Activated naive CD8-positive, alpha-beta T cell treated with anti-CD3 and anti-CD28 coated beads for 36 hours (primary cell): ENCODE results near the gene SLC41A3. TPM values are rescaled to one million over a fixed set of nuclear protein-coding genes. Genes with fewer than 3 reads are reported as not detected.
"Not testable (repeated sequence)": the region's sequence is repeated elsewhere in the genome, so short reads cannot be mapped to it uniquely, and the experiment has no call there.

Experiments
- DNase-seq: peaks from one replicate; pipeline ENCODE4 v3.0.0; 2021
- H3K27ac Mint-ChIP-seq: one replicate; pipeline ENCODE4 v1.8.0; 2022; ENCODE audit warnings: mild to moderate bottlenecking, moderate library complexity, mixed read lengths
- H3K27me3 Mint-ChIP-seq: one replicate; pipeline ENCODE4 v1.8.0; 2022; ENCODE audit warnings: mild to moderate bottlenecking, mixed read lengths
- H3K36me3 Mint-ChIP-seq: one replicate; pipeline ENCODE4 v1.8.0; 2021; ENCODE audit warnings: mild to moderate bottlenecking, mixed read lengths
- H3K4me1 Mint-ChIP-seq: one replicate; pipeline ENCODE4 v1.8.0; 2021; ENCODE audit warnings: mixed read lengths
- H3K4me3 Mint-ChIP-seq: one replicate; pipeline ENCODE4 v1.8.0; 2022; ENCODE audit warnings: mild to moderate bottlenecking, moderate library complexity, mixed read lengths
- H3K9me3 Mint-ChIP-seq: one replicate; pipeline ENCODE4 v1.8.0; 2022; ENCODE audit warnings: mixed read lengths
- total RNA-seq, 2 experiments: library from RNA; stranded (reverse); gene quantifications; one replicate each; pipeline ENCODE4 v1.2.3, GENCODE V29; 2021

SLC41A3 gene
- total RNA-seq, 2 experiments from 2014 or later: 26.6 to 30.7 TPM

DNA sequence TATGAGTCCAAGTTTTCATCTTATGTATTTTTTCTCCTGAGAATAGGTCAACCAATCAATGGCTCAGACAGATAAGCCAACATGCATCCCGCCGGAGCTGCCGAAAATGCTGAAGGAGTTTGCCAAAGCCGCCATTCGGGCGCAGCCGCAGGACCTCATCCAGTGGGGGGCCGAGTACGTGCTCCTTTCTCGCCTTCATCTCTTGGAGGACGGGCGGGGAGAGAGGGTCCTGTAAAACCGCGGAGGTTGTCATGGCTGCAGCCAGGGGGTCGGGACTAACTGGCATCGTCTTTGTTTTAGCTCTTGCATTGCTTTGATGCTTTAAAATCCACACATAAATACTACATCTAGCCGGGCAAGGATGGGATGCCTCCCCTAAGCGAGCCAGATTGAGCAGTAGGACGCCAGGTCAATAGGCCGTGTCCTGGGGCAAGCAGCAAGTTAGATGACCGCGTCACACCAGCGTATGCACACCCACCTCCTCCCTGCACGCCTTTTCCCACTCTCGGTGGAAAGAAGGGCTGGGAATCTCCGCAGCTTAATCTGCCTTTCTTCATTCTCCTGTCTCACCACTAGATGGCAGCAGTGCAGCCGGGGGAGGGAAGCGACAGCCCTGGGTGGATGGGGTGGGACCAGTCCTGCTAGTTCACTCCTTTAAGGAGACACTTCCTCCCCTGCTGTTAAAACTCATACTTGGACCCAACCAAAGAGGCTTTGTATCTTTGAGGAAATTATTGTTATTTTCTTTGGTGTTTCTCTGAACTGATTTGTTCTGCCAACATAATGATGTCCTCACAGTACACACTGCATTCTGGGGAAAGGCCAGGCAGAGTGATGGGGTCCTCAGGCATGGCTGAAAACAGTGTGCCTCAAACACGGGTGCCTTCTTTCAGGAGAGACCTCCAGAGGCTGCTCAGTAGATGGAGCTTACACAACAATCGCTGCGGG lies 111.7 kb downstream of the SLC41A3 start:
- peaks cover 22% of the 10 kb centered on the region for H3K27me3 Mint-ChIP-seq
- H3K4me1 Mint-ChIP-seq, H3K27ac Mint-ChIP-seq, H3K9me3 Mint-ChIP-seq, H3K36me3 Mint-ChIP-seq: not testable (repeated sequence)
- peak; percentile 21 for DNase-seq
- peak overlapping the region; percentile 61 for H3K4me3 Mint-ChIP-seq

DNA sequence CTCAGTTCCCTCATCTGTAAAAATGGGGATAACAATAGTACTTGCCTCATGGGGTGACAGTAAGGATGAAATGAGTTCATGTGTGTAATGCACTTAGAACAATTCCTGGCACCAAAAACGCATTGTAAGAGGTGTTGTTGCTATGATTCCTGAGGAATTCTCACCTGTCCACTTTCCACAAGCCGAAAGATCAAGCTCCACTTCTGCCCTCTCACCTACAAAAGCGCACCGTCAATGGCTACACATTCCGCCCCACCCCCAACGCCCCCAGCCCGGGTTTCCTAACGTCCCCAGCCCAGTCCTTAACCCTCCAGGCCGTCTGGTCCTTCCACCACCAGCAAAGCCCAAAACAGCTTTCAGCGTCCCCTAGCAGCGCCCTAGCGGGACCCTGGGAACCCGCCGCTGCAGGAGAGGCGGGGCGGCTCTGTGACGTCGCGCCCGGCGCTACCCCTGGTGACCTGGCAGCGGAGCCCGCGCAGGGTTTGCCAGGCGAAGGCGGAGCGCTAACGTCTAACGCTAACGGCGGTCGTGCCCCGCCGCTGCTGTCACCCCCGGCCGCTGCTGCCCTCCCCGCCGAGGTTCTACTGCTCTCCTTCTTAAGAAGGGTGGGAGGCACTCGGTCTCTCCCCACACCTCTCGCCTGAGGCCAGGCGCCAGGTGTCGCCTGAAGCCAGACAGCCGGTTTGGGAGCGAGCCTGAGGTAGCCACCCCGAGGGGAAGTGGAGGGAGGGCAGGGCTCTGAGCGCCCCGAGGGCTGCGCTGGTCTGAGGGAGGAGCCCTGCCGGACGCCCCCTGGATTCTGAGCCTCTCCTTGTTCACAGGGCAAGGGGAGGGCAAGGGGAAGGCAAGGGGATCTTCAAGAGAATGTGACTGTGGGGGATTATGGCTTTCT lies 115.0 kb downstream of the SLC41A3 start, which contains the start of gene ROPN1B:
Gene ROPN1B, plus strand, starts transcription at position 478 of the 892 bp plus-strand sequence. CDS start 2,877 bp downstream, outside the sequence.
- not testable (repeated sequence) for H3K9me3 Mint-ChIP-seq, DNase-seq, H3K36me3 Mint-ChIP-seq, H3K4me1 Mint-ChIP-seq, H3K27ac Mint-ChIP-seq
- Mint-ChIP-seq H3K4me3 (peak within 1 kb of the TSS; percentile 33), H3K27me3 (peaks cover 26% of the 10 kb centered on the region)

DNA sequence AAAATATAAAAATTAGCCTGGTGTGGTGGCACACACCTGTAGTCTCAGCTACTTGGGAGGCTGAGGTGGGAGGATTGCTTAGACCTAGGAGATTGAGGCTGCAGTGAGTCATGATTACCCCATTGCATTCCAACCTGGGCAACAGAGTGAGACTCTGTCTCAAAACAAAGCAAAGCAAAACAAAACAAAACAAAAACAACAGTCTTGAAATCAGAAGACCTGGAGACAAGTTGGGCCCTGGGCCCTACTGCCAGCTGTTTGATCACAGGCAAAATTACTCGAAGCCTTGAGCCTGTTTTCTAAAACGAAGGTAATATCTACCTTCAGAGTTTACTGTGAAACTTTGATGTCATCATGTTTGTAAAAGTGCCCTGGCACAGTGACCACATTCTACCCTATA lies 115.8 kb downstream of the SLC41A3 start:
- H3K4me1 Mint-ChIP-seq, H3K36me3 Mint-ChIP-seq, DNase-seq, H3K27ac Mint-ChIP-seq, H3K9me3 Mint-ChIP-seq, H3K4me3 Mint-ChIP-seq: not testable (repeated sequence)
- H3K27me3 Mint-ChIP-seq: peaks cover 26% of the 10 kb centered on the region

GRCh38 chr3:125967156-125967555 lies 116.8 kb downstream of the SLC41A3 start:
- H3K4me3 Mint-ChIP-seq: no peak overlapping the region
- peaks cover 23% of the 10 kb centered on the region for H3K27me3 Mint-ChIP-seq
- no peak overlapping the region for H3K27ac Mint-ChIP-seq
- peaks cover 4% of the 10 kb centered on the region for H3K4me1 Mint-ChIP-seq
- H3K9me3 Mint-ChIP-seq: no peaks in the 10 kb centered on the region
- no peak for DNase-seq
- H3K36me3 Mint-ChIP-seq: no peaks in the 10 kb centered on the region

GRCh38 chr3:125965505-125965904 lies 118.4 kb downstream of the SLC41A3 start:
- DNase-seq: no peak
- Mint-ChIP-seq H3K36me3 (no peaks in the 10 kb centered on the region), H3K27me3 (peaks cover 10% of the 10 kb centered on the region), H3K4me3 (no peak overlapping the region), H3K4me1 (no peaks in the 10 kb centered on the region), H3K27ac (no peak overlapping the region), H3K9me3 (no peaks in the 10 kb centered on the region)

- not testable (repeated sequence) for DNase-seq, H3K4me3 Mint-ChIP-seq, H3K9me3 Mint-ChIP-seq, H3K4me1 Mint-ChIP-seq, H3K36me3 Mint-ChIP-seq, H3K27ac Mint-ChIP-seq
- peaks cover 14% of the 10 kb centered on the region for H3K27me3 Mint-ChIP-seq
These were observed 120.1 kb downstream of the SLC41A3 start for GRCh38 chr3:125963834-125964233.

GRCh38 chr3:125961289-125961589 lies 122.7 kb downstream of the SLC41A3 start:
- Mint-ChIP-seq H3K36me3 (no peaks in the 10 kb centered on the region), H3K9me3 (peaks cover 2% of the 10 kb centered on the region)

DNA sequence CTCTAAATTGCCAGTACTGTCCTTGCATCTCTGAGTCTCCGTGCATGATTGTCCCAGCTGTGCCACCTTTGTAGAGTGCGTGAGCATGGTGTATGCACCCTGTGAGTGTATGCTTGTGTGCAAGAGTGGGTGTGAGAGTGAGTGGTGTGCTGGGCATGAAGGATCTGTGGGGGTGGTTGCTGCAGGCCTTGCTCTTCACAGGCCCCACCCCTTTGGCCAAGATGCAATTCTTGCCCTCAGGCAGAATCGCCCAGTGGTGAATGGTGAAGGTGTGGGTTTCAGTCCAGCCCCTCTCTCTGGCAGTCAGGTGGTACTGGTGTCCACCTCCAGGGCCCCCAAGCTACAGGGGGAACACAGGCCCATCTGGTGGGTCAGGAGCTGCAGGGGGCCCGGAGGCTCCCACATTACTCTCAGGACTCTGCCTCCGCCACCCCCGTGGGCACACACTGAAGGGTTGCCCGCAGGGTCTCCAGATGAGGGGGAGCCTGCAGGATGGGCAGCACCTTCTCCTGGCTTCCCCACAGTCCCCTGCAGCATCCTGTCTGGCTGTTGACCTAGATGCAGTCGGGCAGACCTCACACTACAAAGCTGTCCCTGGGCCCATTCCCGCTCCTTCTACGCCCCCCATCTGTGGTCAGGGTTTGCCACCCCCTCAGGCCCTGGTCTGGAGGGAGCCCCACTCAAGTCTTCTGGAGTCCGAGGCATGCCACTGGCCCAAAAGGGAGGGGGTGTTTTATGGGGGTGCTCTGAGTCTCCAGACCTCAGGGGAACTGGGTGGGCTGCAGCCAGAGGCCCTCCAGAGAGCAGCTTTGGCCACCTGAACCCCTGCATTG lies 123.3 kb downstream of the SLC41A3 start:
- no peak for DNase-seq
- no peak overlapping the region for H3K27ac Mint-ChIP-seq
- peaks cover 33% of the 10 kb centered on the region for H3K27me3 Mint-ChIP-seq
- no peak overlapping the region for H3K4me3 Mint-ChIP-seq
- peaks cover 2% of the 10 kb centered on the region for H3K9me3 Mint-ChIP-seq
- no peaks in the 10 kb centered on the region for H3K36me3 Mint-ChIP-seq
- H3K4me1 Mint-ChIP-seq: no peaks in the 10 kb centered on the region

More at GRCh38 chr3:125961289-125961589, 122.7 kb downstream of the SLC41A3 start:
- Mint-ChIP-seq H3K4me3 (no peak overlapping the region), H3K27ac (no peak overlapping the region), H3K4me1 (no peaks in the 10 kb centered on the region), H3K27me3 (peaks cover 28% of the 10 kb centered on the region)
- DNase-seq: no peak

- Mint-ChIP-seq H3K36me3 (no peaks in the 10 kb centered on the region), H3K27ac (no peak overlapping the region), H3K4me3 (no peak overlapping the region), H3K4me1 (no peaks in the 10 kb centered on the region), H3K27me3 (peaks cover 40% of the 10 kb centered on the region), H3K9me3 (peaks cover 2% of the 10 kb centered on the region)
- DNase-seq: no peak
These were observed 123.9 kb downstream of the SLC41A3 start for GRCh38 chr3:125960066-125960424.

- DNase-seq: no peak
- Mint-ChIP-seq H3K36me3 (no peaks in the 10 kb centered on the region), H3K27me3 (peaks cover 44% of the 10 kb centered on the region), H3K9me3 (peaks cover 2% of the 10 kb centered on the region), H3K4me3 (no peak overlapping the region), H3K27ac (no peak overlapping the region), H3K4me1 (no peaks in the 10 kb centered on the region)
These were observed 124.4 kb downstream of the SLC41A3 start for GRCh38 chr3:125959317-125960065.

DNA sequence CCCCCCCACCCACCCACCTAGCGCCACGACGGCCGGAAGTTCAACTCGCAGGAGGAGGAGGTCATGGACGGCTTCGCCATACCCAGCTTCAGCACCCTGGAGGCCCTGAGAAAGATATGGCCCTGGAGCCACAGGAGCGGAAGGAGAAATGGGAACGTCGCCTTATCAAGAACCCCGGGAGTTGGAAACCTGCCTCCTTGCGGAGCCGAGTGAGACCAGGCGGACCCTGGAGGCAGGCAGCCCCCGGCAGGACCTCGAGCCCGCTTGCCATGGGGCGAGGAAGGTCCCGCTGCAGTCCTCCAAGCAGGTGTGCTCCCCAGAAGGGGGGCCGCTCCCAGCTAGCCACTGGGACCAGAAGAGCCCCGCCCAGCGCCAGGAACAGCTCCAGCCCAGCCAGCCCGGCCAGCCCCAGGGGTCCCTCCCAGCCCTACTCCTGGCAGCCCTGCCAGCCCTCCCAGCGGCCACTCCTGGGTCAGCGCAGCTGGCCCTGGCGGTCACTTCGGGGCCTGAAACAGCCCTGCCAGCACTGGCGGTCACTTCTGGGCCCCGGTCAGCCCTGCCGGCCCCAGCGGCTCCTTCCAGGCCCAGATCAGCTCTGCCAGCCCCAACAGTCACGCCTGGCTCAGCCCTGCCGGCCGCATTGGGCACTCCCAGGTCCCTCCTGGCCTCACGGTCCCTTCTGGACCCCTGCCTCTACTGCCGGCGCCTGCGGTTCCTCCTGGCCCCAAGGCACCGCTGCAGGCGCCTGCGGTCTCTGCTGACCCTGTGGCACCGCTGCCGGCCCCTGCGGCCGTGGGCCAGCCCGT lies 125.2 kb downstream of the SLC41A3 start:
- H3K27me3 Mint-ChIP-seq: peaks cover 42% of the 10 kb centered on the region

DNA sequence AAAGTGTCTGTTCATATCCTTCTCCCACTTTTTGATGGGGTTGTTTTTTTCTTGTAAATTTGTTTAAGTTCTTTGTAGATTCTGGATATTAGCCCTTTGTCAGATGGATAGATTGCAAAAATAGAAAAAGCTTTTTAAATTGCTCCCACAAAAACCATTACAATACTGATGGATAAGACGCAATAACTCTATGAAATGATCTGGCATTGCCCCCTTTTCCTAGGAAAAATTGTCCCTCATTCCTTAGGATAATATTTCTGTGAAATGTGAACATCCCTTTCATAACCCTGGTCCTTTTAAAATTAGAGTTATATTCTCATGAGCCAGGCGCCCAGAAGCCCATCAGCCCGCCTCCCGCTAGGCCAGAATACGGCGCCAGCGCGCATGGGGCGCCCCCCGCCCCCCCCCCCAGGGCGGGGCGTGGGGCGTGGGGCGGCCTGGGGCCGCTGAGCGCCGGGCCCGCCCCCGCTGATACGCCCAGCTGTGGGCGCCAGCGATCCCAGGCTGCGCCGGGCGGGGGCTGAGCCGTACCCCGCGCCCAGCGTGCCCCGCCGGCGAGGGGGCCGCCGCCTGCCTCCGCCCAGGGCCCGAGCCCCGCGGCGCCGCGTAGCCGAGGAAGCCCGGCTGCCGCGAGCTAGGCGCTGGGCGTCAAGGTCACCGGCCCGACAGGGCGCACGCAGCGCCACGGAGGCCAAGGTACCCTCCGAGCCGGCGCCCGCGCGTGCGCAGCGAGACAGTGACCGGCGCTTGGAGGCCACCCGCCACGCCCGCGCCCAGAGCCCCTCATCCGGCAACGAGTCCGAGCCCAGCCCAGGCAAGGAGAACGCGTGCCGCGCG lies 126.0 kb downstream of the SLC41A3 start:
- DNase-seq: no peak
- Mint-ChIP-seq H3K27me3 (peaks cover 45% of the 10 kb centered on the region), H3K4me1 (no peaks in the 10 kb centered on the region), H3K9me3 (peaks cover 2% of the 10 kb centered on the region), H3K27ac (no peak overlapping the region), H3K4me3 (no peak overlapping the region), H3K36me3 (no peaks in the 10 kb centered on the region)

More for the DNA sequence above, 125.2 kb downstream of the SLC41A3 start:
- no peak for DNase-seq
- Mint-ChIP-seq H3K27ac (no peak overlapping the region), H3K4me3 (no peak overlapping the region), H3K9me3 (peaks cover 2% of the 10 kb centered on the region), H3K36me3 (no peaks in the 10 kb centered on the region), H3K4me1 (no peaks in the 10 kb centered on the region)

DNA sequence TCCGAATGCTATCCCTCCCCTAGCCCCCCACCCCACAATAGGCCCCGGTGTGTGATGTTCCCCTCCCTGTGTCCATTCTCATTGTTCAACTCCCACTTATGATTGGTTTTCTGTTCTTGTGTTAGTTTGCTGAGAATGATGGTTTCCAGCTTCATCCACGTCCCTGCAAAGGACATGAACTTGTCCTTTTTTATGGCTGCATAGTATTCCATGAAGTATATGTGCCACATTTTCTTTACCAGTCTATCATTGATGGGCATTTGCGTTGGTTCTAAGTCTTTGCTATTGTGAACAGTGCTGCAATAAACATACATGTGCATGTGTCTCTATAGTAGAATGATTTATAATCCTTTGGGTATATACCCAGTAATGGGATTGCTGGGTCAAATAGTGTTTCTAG lies 126.9 kb downstream of the SLC41A3 start:
- not testable (repeated sequence) for H3K27ac Mint-ChIP-seq, H3K4me3 Mint-ChIP-seq, H3K4me1 Mint-ChIP-seq, H3K9me3 Mint-ChIP-seq, DNase-seq, H3K36me3 Mint-ChIP-seq
- H3K27me3 Mint-ChIP-seq: peaks cover 48% of the 10 kb centered on the region
